H7 (cell line): ENCODE measurements around the gene BEST3. TPM values are rescaled to one million over a fixed set of nuclear protein-coding genes. Genes with fewer than 3 reads are reported as not detected.
"Not testable (repeated sequence)": the region's sequence is repeated elsewhere in the genome, so short reads cannot be mapped to it uniquely, and the experiment has no call there.

Source experiments
- DNase-seq: peaks from one replicate; pipeline ENCODE4 v3.0.0; 2012
- H3K27me3 ChIP-seq: 2 replicates; pipeline ENCODE4 v1.6.0; 2011; ENCODE audit warnings: mild to moderate bottlenecking, low read length; ENCODE audit not compliant: control insufficient read depth, insufficient read depth
- H3K36me3 ChIP-seq: replicated peaks from 2 replicates; pipeline ENCODE4 v1.5.1; 2011; ENCODE audit warnings: low read length; ENCODE audit not compliant: control insufficient read depth, insufficient read depth
- H3K4me3 ChIP-seq: 2 replicates; pipeline ENCODE4 v1.5.1; 2011; ENCODE audit warnings: low read depth, mild to moderate bottlenecking, control low read depth, low read length, moderate library complexity; ENCODE audit not compliant: insufficient read depth
- total RNA-seq: library from RNA; depleted of rRNA; stranded (reverse); fragments of >200 nt; shearing (Covaris generic); gene quantifications from 2 replicates; pipeline ENCODE4 v1.2.3, GENCODE V29; 2014; rRNA removed

BEST3 gene
- total RNA-seq, 1 experiment from 2014 or later: not detected

GRCh38 chr12:69610729-69611128 lies 88.4 kb downstream of the BEST3 start, which contains the start of gene LRRC10:
Gene LRRC10, minus strand, starts transcription at chr12:69610907. Its CDS starts 69 bp downstream, at chr12:69610838.
- Histone ChIP-seq H3K27me3 (no peaks in the 10 kb centered on the region), H3K4me3 (no peak within 1 kb of the TSS), H3K36me3 (no peaks in the 10 kb centered on the region)
- DNase-seq: peak; percentile 33

GRCh38 chr12:69610126-69610525 lies 89.0 kb downstream of the BEST3 start:
- no peak for DNase-seq
- no peak overlapping the region for H3K4me3 ChIP-seq
- no peaks in the 10 kb centered on the region for H3K36me3 ChIP-seq
- no peaks in the 10 kb centered on the region for H3K27me3 ChIP-seq

- Histone ChIP-seq H3K4me3 (no peak overlapping the region), H3K27me3 (no peaks in the 10 kb centered on the region), H3K36me3 (no peaks in the 10 kb centered on the region; the same call in 1 of the 2 replicates)
- no peak for DNase-seq
Observed at GRCh38 chr12:69608114-69608513, 91.0 kb downstream of the BEST3 start.

- not testable (repeated sequence) for H3K4me3 ChIP-seq, H3K27me3 ChIP-seq, DNase-seq
- peaks cover 14% of the 10 kb centered on the region for H3K36me3 ChIP-seq
Observed at GRCh38 chr12:69604275-69604674, 94.8 kb downstream of the BEST3 start.

Other genes with a start within 250 kb of the BEST3 start
- gene FRS2, start 228.9 kb downstream of the BEST3 start, total RNA-seq: 21.8 and 26.3 TPM in 2 replicates
- 480 and 506 TPM in 2 replicates for gene CCT2, start 113.8 kb downstream of the BEST3 start, total RNA-seq
- gene LRRC10, start 88.4 kb downstream of the BEST3 start, total RNA-seq: not detected in 2 replicates
- 31.0 and 60.2 TPM in 2 replicates for gene RAB3IP, start 39.6 kb upstream of the BEST3 start, total RNA-seq
- 0.11 TPM in 1 of 2 replicates, not detected in the other for gene MYRFL, start 125.9 kb upstream of the BEST3 start, total RNA-seq